Measurements from ENCODE around the gene REX1BD. TPM values are rescaled to one million over a fixed set of nuclear protein-coding genes. Genes with fewer than 3 reads are reported as not detected.

REX1BD gene
- total and polyA plus RNA-seq, 10 of the 15 experiments (the other 5 are each of a cell fraction or from before 2014, with no cell fraction given) = 1.1 to 101 (median 35.0) TPM

GRCh38 chr19:18593367-18594095 is 4.9 kb downstream of the REX1BD start:
- H3K79me2 ChIP-seq (ENCODE audit: control insufficient read depth, insufficient read depth, low read length) = peaks cover 4% of the 10 kb centered on the region; the same call in 1 of the 2 replicates
- no peak overlapping the region for H3K9ac ChIP-seq (ENCODE audit: control insufficient read depth, insufficient read depth, low read length)
- no peak overlapping the region for H3K27ac ChIP-seq (ENCODE audit: control insufficient read depth, insufficient read depth)
- intact Hi-C loops (cut with micrococcal nuclease; ENCODE audit: unreplicated experiment) = loop anchor here (2.0 to 5.0 kb wide), 2 partner anchors 83 to 239 kb away; partner anchors contain the start of gene UPF1
- in situ Hi-C loops (cut with MboI) = no loop called here
- no peaks in the 10 kb centered on the region; the same call in 1 of the 2 replicates for H4K20me1 ChIP-seq (ENCODE audit: control insufficient read depth, insufficient read depth)
- peaks cover 18% of the 10 kb centered on the region for H3K4me1 ChIP-seq (ENCODE audit: control insufficient read depth, insufficient read depth, low read length)
- ATAC-seq = no peak
- H3K9me3 ChIP-seq (replicated peaks; ENCODE audit: control insufficient read depth, insufficient read depth, low read length) = no peaks in the 10 kb centered on the region
- peak overlapping the region; percentile 73 for H3K4me2 ChIP-seq (ENCODE audit: control insufficient read depth, insufficient read depth)
- WGBS (ENCODE audit: insufficient coverage, insufficient replicate concordance, low lambda C conversion rate, missing lambda C conversion rate) = 39% methylated on average over 20 of the region's 25 CpGs
- H2AFZ ChIP-seq (ENCODE audit: control insufficient read depth, low read depth, low read length) = no peak overlapping the region
- peaks cover 2% of the 10 kb centered on the region in 2 experiments; a peak in 1 of 4 replicates for H3K27me3 ChIP-seq (replicated peaks in 1 of 2; ENCODE audit: control insufficient read depth in 2 of 2, insufficient read depth in 2 of 2, low read length in 1 of 2)
- no TSS peak for BruUV-seq (replicated peaks)
- CTCF ChIA-PET = interaction anchor here (0.6 to 2.6 kb wide), 18 partner anchors 8 to 368 kb away, joined by 3 to 24 read pairs (median 4); partner anchors contain the start of gene FKBP8
- RAD21 ChIA-PET (ENCODE audit: unreplicated experiment) = interaction anchor here (0.8 to 2.1 kb wide), 10 partner anchors 35 to 255 kb away, joined by 3 to 7 read pairs (median 5); partner anchors contain the start of gene UPF1
- POLR2A ChIA-PET = interaction anchor here (0.5 to 1.3 kb wide), 3 partner anchors 36 to 492 kb away, joined by 3 to 8 read pairs (median 5); partner anchors contain the start of gene KXD1
- no peak for DNase-seq (ENCODE audit: low read depth, low spot score)
- SMC1A ChIA-PET (ENCODE audit: uncharacterized antibody, unreplicated experiment) = interaction anchor here (0.9 to 2.3 kb wide), 6 partner anchors 37 to 255 kb away, joined by 3 to 11 read pairs (median 3); partner anchors contain the start of genes ELL and KXD1
- H3K36me3 ChIP-seq (ENCODE audit: control insufficient read depth in 2 of 2, insufficient read depth in 2 of 2, low read length in 1 of 2) = peaks cover 0 to 3% of the 10 kb centered on the region in 2 experiments; a peak in 1 of 4 replicates
- TF ChIP-seq, protein P1, sequence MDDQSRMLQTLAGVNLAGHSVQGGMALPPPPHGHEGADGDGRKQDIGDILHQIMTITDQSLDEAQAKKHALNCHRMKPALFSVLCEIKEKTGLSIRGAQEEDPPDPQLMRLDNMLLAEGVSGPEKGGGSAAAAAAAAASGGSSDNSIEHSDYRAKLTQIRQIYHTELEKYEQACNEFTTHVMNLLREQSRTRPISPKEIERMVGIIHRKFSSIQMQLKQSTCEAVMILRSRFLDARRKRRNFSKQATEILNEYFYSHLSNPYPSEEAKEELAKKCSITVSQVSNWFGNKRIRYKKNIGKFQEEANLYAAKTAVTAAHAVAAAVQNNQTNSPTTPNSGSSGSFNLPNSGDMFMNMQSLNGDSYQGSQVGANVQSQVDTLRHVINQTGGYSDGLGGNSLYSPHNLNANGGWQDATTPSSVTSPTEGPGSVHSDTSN (IDR thresholded peaks at IDR 0.05; ENCODE audit: insufficient replicate concordance, low read depth, low read length) = no peak
- no peak for TF ChIP-seq CREB1 (IDR thresholded peaks at IDR 0.05; ENCODE audit: low read depth)
- TF ChIP-seq POLR2AphosphoS2 (IDR thresholded peaks at IDR 0.05; ENCODE audit: low read depth, low read length) = no peak
- no peak for TF ChIP-seq ZNF24 (IDR thresholded peaks at IDR 0.05)
- no peak for TF ChIP-seq ZBTB4 (CRISPR knock-in tag; IDR thresholded peaks at IDR 0.05)
- TF ChIP-seq HDGF (IDR thresholded peaks at IDR 0.05) = no peak
- no peak for TF ChIP-seq STAT1 (conservative IDR thresholded peaks at IDR 0.05)
- no peak for TF ChIP-seq GABPA (IDR thresholded peaks at IDR 0.05; ENCODE audit: low read depth)
- TF ChIP-seq CREM (IDR thresholded peaks at IDR 0.05; ENCODE audit: low read depth) = no peak
- no peak for TF ChIP-seq ATF7 (IDR thresholded peaks at IDR 0.05; ENCODE audit: low read depth)
- no peak for TF ChIP-seq ZZZ3 (IDR thresholded peaks at IDR 0.05; ENCODE audit: control insufficient read depth, insufficient read length, low read depth)
- TF ChIP-seq ZNF274 (IDR thresholded peaks at IDR 0.05; ENCODE audit: insufficient read depth, insufficient read length) = no peak
- TF ChIP-seq RUNX3 (IDR thresholded peaks at IDR 0.05; ENCODE audit: low read length) = no peak
- TF ChIP-seq SP1 (IDR thresholded peaks at IDR 0.05; ENCODE audit: low read depth, low read length) = no peak
- TF ChIP-seq IRF4 (IDR thresholded peaks at IDR 0.05; ENCODE audit: low read depth, low read length) = no peak
- no peak for TF ChIP-seq MTA3 (IDR thresholded peaks at IDR 0.05; ENCODE audit: borderline replicate concordance, low read length)
- no peak for FAIRE-seq
- 0 out of 2 replicates have a peak overlapping the region, but pooled peaks have one; percentile 67 for H3K4me3 ChIP-seq

All from GM12878 (cell line).